Stimulated activated CD8-positive, alpha-beta memory T cell treated with anti-CD3 and anti-CD28 coated beads, Interleukin-15, amount 100 ng/mL, for 24 hours (primary cell): ENCODE data around the gene CST3.

Experiments used
- DNase-seq: peaks from one replicate; pipeline ENCODE4 v3.0.0-alpha.2; 2020; ENCODE audit warnings: low read depth

The CST3 gene

GRCh38 chr20:23602241-23602640 lies 35.5 kb downstream of the CST3 start:
- DNase-seq: no peak

DNA sequence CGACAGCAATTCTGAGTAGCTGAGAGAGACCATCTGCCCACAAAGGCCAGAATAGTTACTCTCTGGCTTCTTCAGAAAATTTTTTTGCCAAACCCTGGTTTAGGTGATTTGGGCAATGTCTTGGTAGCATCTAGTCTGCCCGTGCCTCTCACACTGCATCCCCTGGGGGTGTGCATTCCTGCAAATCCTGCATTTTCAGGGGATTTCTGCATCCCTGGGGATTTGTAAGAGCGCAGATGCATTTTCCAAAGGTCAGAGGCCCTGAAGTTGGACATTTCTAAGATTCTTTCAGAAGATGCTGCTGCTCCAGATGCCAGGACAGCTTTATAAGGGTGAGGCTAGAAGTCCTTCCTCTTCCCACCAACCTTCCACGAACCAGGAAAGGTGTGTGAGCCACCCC lies 36.0 kb downstream of the CST3 start:
- no peak for DNase-seq

GRCh38 chr20:23598481-23598880 lies 39.3 kb downstream of the CST3 start:
- DNase-seq: no peak

DNA sequence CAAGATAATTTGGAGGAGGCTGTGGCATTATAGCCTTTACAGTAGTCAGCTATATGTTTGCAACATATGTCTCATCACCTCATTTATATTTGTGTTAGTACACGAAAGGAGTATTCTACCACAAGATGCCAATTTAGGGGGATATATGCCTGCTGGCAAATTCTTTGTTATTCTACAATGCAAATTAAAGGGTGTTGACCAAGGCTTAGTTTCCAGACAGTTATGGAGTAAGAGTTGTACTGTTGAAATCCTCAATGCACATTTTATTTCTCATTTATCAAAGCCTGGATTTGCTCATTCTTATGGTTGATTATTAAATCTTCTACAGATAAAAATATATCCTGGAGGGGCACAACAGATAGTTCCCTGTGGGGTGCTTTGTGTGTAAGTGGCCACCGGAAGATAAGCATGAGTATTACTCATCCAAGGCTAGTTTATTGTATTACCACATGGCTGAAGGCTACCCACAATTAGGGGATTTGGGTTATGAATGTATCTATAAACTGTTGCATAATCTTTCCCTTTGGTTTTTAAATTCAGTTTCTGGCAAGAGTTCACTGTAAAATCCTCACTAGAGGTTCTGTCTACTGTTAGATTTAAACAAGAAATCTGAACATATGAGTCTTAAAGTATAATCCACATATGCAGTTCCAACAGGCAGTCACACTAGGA lies 41.0 kb downstream of the CST3 start:
- DNase-seq: no peak

- no peak for DNase-seq
Observed at GRCh38 chr20:23595941-23596340, 41.8 kb downstream of the CST3 start.

DNA sequence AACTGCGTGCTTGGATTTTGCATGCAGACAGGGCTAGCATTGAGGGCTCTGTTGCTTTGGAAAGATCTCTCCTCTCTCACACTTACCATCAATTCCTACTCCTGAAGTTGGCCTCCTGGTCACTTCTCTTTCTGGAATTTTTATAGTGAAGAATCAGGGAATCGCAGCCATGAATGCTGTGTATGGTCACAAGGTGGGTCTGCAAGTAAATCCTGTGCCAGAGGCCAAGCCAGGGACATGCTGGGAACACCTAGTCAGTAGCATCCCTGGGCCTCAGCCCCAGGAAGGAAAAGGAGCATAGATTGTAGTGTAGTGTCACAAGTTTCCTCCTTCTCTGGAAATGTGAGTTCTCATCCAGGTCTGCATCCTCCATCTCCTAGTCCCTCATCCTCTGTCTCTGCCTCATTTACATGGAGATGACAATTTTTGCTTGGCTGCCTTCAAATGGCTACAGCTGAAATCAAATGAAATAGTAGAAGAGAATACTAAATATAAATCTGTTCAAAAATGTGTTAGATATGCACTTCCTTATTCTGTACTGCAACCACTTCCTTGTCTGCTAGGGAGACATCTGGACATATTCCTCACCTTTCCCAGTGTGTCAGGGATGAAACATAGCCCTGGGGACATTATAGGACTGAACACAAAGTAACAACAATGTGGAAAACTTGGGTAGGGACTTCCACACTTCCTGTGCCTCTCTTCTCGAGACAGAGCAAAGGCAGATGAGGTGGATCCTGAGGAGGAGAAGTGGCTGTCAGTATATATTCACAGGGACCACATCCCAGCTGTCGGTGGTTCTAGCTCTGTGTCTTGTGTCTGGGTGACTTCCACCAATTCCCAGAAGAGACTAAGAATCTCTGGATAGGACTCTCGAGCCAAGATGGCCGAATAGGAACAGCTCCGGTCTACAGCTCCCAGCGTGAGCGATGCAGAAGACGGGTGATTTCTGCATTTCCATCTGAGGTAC lies 49.0 kb downstream of the CST3 start:
- no peak for DNase-seq

DNA sequence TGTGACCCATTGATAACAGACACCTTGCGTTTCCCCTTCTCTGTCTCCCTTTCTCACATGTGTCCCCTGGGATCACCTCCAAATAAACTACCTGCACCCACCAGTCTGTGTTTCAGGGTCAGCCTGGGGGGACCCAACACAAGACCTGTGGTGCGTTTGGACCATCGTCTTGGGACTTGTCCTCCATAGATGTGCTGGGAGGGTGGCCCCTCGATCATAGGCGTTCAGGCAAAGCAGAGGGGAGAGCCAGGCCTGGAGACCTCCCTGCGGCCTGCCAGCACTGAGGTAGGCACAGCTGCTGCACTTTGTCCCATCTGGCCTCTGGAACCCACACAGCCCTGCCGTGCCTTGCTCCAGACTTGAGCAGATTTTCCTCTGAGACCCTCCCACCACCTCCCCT lies 50.1 kb downstream of the CST3 start:
- no peak for DNase-seq

DNA sequence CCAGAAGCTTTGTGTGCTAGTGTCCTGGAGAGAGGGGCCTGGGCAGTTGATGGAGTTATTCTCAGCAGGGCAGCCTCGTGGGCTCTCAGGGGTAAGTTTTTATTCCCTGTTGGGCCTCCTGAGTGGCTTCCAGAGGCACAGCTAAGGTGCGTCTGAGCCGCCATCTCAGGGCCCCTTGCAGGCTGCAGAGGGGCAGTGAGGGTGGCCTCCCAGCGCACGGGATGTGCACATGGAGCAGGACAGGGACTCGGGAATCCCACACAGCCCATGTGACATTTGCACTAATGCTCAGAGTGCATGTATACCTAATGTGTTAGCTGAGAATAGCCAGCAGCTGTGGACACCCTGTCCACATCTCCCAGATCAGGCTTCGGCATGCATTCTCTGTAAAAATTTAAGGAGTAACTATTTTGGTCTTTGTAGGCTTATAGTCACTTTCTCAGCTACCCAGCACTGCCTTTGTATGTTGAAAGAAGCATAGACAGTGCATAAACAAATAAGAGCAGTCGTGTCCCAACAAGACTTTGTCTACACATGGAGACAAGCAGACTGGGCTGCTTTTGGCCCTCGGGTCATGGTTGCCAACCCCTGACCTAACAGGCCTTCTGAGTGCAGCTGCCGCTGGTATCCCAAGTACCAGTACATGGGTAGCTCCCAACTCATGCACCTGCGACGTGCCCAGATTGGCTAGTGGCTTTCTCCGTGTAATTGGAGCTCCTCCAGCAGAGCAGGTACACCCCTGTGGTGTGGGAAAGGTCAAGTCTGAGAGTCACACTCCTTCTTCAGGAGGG lies 50.8 kb downstream of the CST3 start:
- no peak for DNase-seq

DNA sequence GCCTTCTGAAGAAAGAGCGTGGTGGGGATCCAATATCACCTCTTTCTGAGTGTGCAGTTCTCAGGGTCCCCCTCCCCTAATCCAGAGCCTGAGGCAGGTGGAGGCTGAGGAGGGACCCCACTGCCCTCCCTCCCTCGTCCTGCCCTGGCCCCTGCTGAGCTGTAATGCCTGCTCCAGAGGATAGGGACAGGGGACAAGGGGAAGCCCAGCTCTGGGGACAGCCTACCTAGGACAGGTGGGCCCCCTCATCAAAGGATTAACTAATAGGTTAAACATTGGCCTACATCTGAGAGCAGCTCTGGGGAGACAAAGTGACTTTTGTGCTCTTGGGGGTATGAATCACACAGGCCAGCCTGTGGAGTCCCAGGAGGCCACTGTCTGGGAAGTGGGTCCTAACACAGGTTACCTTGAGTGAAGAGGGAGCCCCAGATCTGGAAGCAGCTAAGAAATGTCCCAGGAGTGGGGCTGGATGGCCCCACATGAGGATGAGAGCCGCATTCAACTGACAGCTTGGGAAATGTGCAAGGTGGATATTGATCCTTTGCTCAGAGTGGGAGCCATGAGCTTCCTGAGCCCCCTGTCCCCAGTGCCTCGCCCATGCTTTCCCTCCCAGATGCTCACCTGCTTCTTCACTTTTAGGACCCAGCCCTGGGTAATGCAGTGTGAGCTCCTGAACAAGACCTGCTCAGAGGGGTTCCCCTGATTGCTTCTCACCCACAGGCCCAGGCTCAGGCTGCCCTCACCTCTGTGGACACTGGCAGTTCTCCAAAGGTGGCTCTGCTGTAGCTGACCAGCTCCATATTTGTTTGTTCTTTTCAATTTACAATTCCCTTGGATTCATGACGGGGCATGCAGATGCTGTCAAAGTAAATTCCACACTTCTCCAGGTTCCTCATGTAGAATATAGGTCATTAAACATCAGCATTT lies 51.7 kb downstream of the CST3 start:
- DNase-seq: no peak

- DNase-seq: no peak
Observed at GRCh38 chr20:23585449-23585807, 52.3 kb downstream of the CST3 start.

GRCh38 chr20:23584434-23585199 lies 53.1 kb downstream of the CST3 start:
- no peak for DNase-seq
